A549 (cell line): ENCODE results near the gene ACAN.

Experiments used
- CEBPB ChIP-seq, 2 experiments: fragments of >200 bp in 1 of 2; sonication (Bioruptor Twin) in 1 of 2; formaldehyde crosslinking in 1 of 2; IDR thresholded peaks; 2 replicates each; pipeline ENCODE4 v1.6.1; 2012 to 2016
- CTCF ChIP-seq: fragments of >200 bp; sonication (Bioruptor Twin); formaldehyde crosslinking; IDR thresholded peaks from 3 replicates; pipeline ENCODE4 v1.5.1; 2016
- EP300 ChIP-seq, 2 experiments: fragments of >200 bp; sonication (Bioruptor Twin); formaldehyde crosslinking; IDR thresholded peaks; 2 replicates in 1 of 2; 3 replicates in 1 of 2; pipeline ENCODE4 v1.6.1; 2016 to 2017
- FOSL2 ChIP-seq, 2 experiments: fragments of 450-650 bp in 1 of 2; fragments of >200 bp in 1 of 2; sonication (Bioruptor Twin) in 1 of 2; formaldehyde crosslinking; IDR thresholded peaks; 2 replicates each; pipeline versions ENCODE4 v1.5.0 to v1.6.1; 2016 to 2020; ENCODE audit warnings: mild to moderate bottlenecking in 1 of 2, moderate library complexity in 1 of 2
- HMGXB4 ChIP-seq: fragments of 250-450 bp; sonication (Bioruptor Pico); IDR thresholded peaks from 2 replicates; pipeline ENCODE4 v1.5.0; 2021; ENCODE audit warnings: mild to moderate bottlenecking, moderate library complexity, borderline replicate concordance
- MAFK ChIP-seq: fragments of 450-650 bp; IDR thresholded peaks from 2 replicates; pipeline ENCODE4 v1.6.1; 2014; ENCODE audit not compliant: partially characterized antibody
- POLR2A ChIP-seq: IDR thresholded peaks from 2 replicates; pipeline ENCODE4 v1.6.1; 2012; ENCODE audit warnings: mild to moderate bottlenecking, low read length
- SREBF2 ChIP-seq: fragments of 450-650 bp; IDR thresholded peaks from 2 replicates; pipeline ENCODE4 v1.6.1; 2014; ENCODE audit warnings: mild to moderate bottlenecking, moderate library complexity
- TF ChIP-seq, protein P1 (sequence below): fragments of 200-600 bp; sonication (generic); IDR thresholded peaks from 2 replicates; pipeline ENCODE4 v1.6.1; 2016; ENCODE audit warnings: antibody characterized with exemption, mild to moderate bottlenecking, moderate library complexity
- TF ChIP-seq, protein P2 (sequence below): IDR thresholded peaks from 2 replicates; pipeline ENCODE4 v1.6.1; 2012
- TF ChIP-seq, protein P3 (sequence below): fragments of 450-650 bp; IDR thresholded peaks from 2 replicates; pipeline ENCODE4 v1.6.1; 2014; ENCODE audit warnings: antibody characterized with exemption

DNA sequence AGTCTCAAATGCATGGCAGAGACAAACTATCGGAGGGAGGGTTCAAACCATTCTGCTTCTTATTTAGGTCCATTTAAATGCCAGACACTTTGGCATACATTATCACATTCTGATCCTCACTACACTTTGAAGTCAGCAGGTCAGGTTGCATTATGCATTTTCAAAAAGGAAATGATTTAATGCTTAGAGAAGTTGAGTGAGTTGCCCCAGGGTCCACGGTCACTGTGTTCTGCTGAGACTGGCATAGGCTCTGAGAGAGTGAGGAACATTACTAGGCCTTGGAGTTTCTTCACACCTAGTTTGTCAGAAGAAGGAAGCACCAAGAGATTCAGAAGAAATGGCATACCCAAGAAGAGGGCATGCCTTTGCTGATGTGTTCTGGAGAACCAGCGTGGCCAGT is 46.3 kb upstream of the ACAN start:
- TF ChIP-seq CTCF = no peak
- TF ChIP-seq FOSL2 (IDR thresholded peaks at IDR 0.05) = no peak
- TF ChIP-seq FOSL2 (CRISPR knock-in tag; IDR thresholded peaks at IDR 0.05) = no peak
- no peak for TF ChIP-seq POLR2A
- TF ChIP-seq, protein P1, sequence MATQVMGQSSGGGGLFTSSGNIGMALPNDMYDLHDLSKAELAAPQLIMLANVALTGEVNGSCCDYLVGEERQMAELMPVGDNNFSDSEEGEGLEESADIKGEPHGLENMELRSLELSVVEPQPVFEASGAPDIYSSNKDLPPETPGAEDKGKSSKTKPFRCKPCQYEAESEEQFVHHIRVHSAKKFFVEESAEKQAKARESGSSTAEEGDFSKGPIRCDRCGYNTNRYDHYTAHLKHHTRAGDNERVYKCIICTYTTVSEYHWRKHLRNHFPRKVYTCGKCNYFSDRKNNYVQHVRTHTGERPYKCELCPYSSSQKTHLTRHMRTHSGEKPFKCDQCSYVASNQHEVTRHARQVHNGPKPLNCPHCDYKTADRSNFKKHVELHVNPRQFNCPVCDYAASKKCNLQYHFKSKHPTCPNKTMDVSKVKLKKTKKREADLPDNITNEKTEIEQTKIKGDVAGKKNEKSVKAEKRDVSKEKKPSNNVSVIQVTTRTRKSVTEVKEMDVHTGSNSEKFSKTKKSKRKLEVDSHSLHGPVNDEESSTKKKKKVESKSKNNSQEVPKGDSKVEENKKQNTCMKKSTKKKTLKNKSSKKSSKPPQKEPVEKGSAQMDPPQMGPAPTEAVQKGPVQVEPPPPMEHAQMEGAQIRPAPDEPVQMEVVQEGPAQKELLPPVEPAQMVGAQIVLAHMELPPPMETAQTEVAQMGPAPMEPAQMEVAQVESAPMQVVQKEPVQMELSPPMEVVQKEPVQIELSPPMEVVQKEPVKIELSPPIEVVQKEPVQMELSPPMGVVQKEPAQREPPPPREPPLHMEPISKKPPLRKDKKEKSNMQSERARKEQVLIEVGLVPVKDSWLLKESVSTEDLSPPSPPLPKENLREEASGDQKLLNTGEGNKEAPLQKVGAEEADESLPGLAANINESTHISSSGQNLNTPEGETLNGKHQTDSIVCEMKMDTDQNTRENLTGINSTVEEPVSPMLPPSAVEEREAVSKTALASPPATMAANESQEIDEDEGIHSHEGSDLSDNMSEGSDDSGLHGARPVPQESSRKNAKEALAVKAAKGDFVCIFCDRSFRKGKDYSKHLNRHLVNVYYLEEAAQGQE = no peak
- no peak for TF ChIP-seq EP300 (IDR thresholded peaks at IDR 0.05)
- no peak for TF ChIP-seq SREBF2
- TF ChIP-seq, protein P2, sequence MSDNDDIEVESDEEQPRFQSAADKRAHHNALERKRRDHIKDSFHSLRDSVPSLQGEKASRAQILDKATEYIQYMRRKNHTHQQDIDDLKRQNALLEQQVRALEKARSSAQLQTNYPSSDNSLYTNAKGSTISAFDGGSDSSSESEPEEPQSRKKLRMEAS = no peak
- TF ChIP-seq, protein P3, sequence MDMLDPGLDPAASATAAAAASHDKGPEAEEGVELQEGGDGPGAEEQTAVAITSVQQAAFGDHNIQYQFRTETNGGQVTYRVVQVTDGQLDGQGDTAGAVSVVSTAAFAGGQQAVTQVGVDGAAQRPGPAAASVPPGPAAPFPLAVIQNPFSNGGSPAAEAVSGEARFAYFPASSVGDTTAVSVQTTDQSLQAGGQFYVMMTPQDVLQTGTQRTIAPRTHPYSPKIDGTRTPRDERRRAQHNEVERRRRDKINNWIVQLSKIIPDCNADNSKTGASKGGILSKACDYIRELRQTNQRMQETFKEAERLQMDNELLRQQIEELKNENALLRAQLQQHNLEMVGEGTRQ = no peak
- no peak for TF ChIP-seq HMGXB4 (CRISPR knock-in tag)
- no peak for TF ChIP-seq CEBPB (IDR thresholded peaks at IDR 0.05)
- no peak for TF ChIP-seq MAFK
